ENCODE measurements around the gene PKNOX2.

Gene PKNOX2

DNA sequence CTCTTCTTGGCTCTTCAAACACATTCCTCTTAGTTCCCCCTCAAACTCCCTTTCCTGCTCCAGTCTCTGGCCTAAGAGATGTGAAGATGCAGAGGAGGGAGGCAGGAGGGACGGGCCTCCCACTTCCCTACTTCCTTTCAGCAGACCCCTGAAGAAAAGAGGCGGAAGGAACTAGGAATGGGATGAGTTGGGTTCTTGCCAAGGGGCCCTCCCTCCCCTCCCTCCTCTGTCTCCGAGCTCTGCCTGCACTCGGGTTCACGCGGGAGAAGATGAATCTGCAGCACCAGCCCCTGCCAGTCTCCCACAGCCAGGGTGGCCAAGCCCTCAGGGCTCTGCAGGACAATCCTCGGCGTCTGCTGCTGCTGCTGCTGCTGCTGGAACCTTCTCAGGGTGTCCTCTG, 24.3 kb upstream of the PKNOX2 start:
- peaks cover 4% of the 10 kb centered on the region for H3K27me3 ChIP-seq (ENCODE audit: insufficient read depth, low read length)
- H4K8ac ChIP-seq (ENCODE audit: low read depth, low read length) = no peak overlapping the region
- no peak overlapping the region for H3K4me2 ChIP-seq (ENCODE audit: low read length)
- no peak overlapping the region for H4K91ac ChIP-seq (ENCODE audit: low read depth, low read length)
- no peak overlapping the region for H3K4me3 ChIP-seq (ENCODE audit: low read depth, low read length)
- H2BK5ac ChIP-seq (ENCODE audit: low read depth, low read length, poor library complexity) = no peak overlapping the region
- no peak overlapping the region for H2AFZ ChIP-seq (ENCODE audit: insufficient read depth, low read length, poor library complexity)
- H3K4ac ChIP-seq (ENCODE audit: low read depth, low read length) = no peak overlapping the region
- no peak overlapping the region for H3K14ac ChIP-seq (ENCODE audit: low read length)
- no peaks in the 10 kb centered on the region for H3K79me2 ChIP-seq (ENCODE audit: control insufficient read depth, insufficient read depth, low read length, poor library complexity)
- no peak for DNase-seq
- no peaks in the 10 kb centered on the region for H3K4me1 ChIP-seq (ENCODE audit: control insufficient read depth in 1 of 2, insufficient read depth in 2 of 2, low read length in 2 of 2)
- H4K12ac ChIP-seq (ENCODE audit: low read depth, low read length) = no peak overlapping the region
- no peak overlapping the region for H3K23ac ChIP-seq (ENCODE audit: low read length)
- H2BK120ac ChIP-seq (ENCODE audit: insufficient read depth, low read length, poor library complexity) = no peak overlapping the region
- no peak overlapping the region for H3K9ac ChIP-seq (ENCODE audit: low read length)
- H3K27ac ChIP-seq (ENCODE audit: low read depth, low read length) = no peak overlapping the region
- no peak overlapping the region for H2BK12ac ChIP-seq (ENCODE audit: low read length)
- H2AK5ac ChIP-seq (ENCODE audit: low read length) = no peak overlapping the region
- no CpG with 5 or more reads among the region's 8 CpGs for WGBS (ENCODE audit: extremely low coverage, insufficient coverage, insufficient read length)
- peaks cover 2% of the 10 kb centered on the region for H3K9me3 ChIP-seq (ENCODE audit: insufficient read depth, low read depth, low read length)
- H3K18ac ChIP-seq (ENCODE audit: low read length) = no peak overlapping the region
- H3K79me1 ChIP-seq (ENCODE audit: low read length) = no peaks in the 10 kb centered on the region
- H3K36me3 ChIP-seq (ENCODE audit: control insufficient read depth in 1 of 2, insufficient read depth in 2 of 2, low read length in 2 of 2) = no peaks in the 10 kb centered on the region

DNA sequence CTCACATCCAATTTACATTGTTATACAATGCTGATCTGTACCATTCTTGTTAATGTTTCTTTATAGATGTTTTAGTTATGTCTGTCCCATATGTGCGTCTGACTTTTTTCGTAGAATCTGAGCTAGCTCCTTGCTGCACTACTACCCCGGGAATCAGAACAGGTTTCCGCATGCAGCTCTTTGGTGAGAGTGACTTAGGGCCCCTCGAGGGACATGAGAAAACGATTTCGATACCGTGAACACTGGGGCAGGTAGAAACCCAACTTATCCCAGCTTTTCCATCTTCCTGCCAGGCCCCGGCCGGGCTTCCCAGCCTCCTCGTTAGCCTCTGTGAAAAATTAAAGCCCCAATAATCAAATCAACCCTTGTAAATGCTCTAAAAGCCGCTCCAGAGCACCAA, 23.4 kb upstream of the PKNOX2 start:
- H2BK5ac ChIP-seq (ENCODE audit: low read depth, low read length, poor library complexity) = no peak overlapping the region
- H3K27me3 ChIP-seq (ENCODE audit: insufficient read depth, low read length) = peaks cover 4% of the 10 kb centered on the region
- no peaks in the 10 kb centered on the region for H3K36me3 ChIP-seq (ENCODE audit: control insufficient read depth in 1 of 2, insufficient read depth in 2 of 2, low read length in 2 of 2)
- no CpG with 5 or more reads among the region's 12 CpGs for WGBS (ENCODE audit: extremely low coverage, insufficient coverage, insufficient read length)
- no peak overlapping the region for H3K4me2 ChIP-seq (ENCODE audit: low read length)
- H2AFZ ChIP-seq (ENCODE audit: insufficient read depth, low read length, poor library complexity) = no peak overlapping the region
- DNase-seq = no peak
- H3K4ac ChIP-seq (ENCODE audit: low read depth, low read length) = no peak overlapping the region
- H3K18ac ChIP-seq (ENCODE audit: low read length) = no peak overlapping the region
- H3K4me3 ChIP-seq (ENCODE audit: low read depth, low read length) = no peak overlapping the region
- peaks cover 2% of the 10 kb centered on the region for H3K9me3 ChIP-seq (ENCODE audit: insufficient read depth, low read depth, low read length)
- H3K23ac ChIP-seq (ENCODE audit: low read length) = no peak overlapping the region
- no peaks in the 10 kb centered on the region for H3K79me1 ChIP-seq (ENCODE audit: low read length)
- no peak overlapping the region for H4K12ac ChIP-seq (ENCODE audit: low read depth, low read length)
- H2BK120ac ChIP-seq (ENCODE audit: insufficient read depth, low read length, poor library complexity) = no peak overlapping the region
- H2AK5ac ChIP-seq (ENCODE audit: low read length) = no peak overlapping the region
- no peak overlapping the region for H4K91ac ChIP-seq (ENCODE audit: low read depth, low read length)
- no peak overlapping the region for H3K14ac ChIP-seq (ENCODE audit: low read length)
- H4K8ac ChIP-seq (ENCODE audit: low read depth, low read length) = no peak overlapping the region
- H3K4me1 ChIP-seq (ENCODE audit: control insufficient read depth in 1 of 2, insufficient read depth in 2 of 2, low read length in 2 of 2) = no peaks in the 10 kb centered on the region
- no peak overlapping the region for H3K9ac ChIP-seq (ENCODE audit: low read length)
- H3K27ac ChIP-seq (ENCODE audit: low read depth, low read length) = no peak overlapping the region
- no peaks in the 10 kb centered on the region for H3K79me2 ChIP-seq (ENCODE audit: control insufficient read depth, insufficient read depth, low read length, poor library complexity)
- H2BK12ac ChIP-seq (ENCODE audit: low read length) = no peak overlapping the region

DNA sequence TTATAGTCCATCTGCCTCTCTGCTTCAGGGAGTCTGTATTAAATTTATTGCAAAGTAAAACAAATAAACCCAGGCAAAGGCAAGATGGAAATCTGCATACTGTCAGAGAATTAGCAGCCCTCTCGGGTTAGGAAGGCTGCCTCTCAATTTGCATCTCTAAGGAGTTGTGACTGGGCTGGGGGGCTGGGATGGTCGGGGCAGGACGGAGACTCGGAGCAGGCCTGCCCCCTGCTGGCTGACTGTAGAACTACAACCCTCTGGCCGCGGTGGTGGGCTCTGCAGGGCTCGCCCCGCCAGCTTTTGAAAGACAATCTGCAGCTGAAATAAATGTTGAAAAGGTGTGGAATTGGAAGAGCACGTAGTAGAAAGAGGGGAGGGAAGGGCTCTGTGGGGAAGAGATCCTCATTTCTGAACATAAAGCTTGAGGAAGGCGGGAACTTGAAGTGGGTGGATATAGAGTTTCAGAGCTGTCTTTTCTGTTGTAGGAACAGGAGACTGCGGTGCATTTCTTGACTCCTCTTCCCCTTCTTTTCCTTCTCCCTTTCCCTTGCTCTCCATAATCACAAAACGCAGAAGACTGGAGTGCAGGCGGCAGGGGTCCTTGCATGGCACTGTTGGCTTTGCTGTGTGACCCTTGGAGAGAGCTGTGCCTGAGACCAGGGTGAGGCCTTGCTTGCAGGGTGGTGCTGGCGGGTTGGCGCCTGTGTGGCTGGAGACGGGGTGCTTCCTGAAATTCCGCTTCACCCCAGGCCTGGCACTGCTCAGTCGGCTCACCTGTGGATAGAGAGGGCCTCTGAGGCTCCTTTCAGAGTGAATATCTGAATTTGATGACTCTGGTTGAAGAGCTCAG, 22.6 kb upstream of the PKNOX2 start:
- Histone ChIP-seq H2AFZ (ENCODE audit: insufficient read depth, low read length, poor library complexity) (no peak overlapping the region), H2AK5ac (ENCODE audit: low read length) (no peak overlapping the region), H3K4me2 (ENCODE audit: low read length) (no peak overlapping the region), H3K23ac (ENCODE audit: low read length) (no peak overlapping the region), H3K4ac (ENCODE audit: low read depth, low read length) (no peak overlapping the region), H4K8ac (ENCODE audit: low read depth, low read length) (no peak overlapping the region), H3K18ac (ENCODE audit: low read length) (no peak overlapping the region), H3K9ac (ENCODE audit: low read length) (no peak overlapping the region), H3K14ac (ENCODE audit: low read length) (no peak overlapping the region), H3K27ac (ENCODE audit: low read depth, low read length) (no peak overlapping the region), H3K36me3 (ENCODE audit: control insufficient read depth in 1 of 2, insufficient read depth in 2 of 2, low read length in 2 of 2) (no peaks in the 10 kb centered on the region), H3K9me3 (ENCODE audit: insufficient read depth, low read depth, low read length) (peaks cover 2% of the 10 kb centered on the region), H2BK12ac (ENCODE audit: low read length) (no peak overlapping the region), H3K4me3 (ENCODE audit: low read depth, low read length) (no peak overlapping the region), H3K79me1 (ENCODE audit: low read length) (no peaks in the 10 kb centered on the region), H4K12ac (ENCODE audit: low read depth, low read length) (no peak overlapping the region), H2BK120ac (ENCODE audit: insufficient read depth, low read length, poor library complexity) (no peak overlapping the region), H4K91ac (ENCODE audit: low read depth, low read length) (no peak overlapping the region), H3K79me2 (ENCODE audit: control insufficient read depth, insufficient read depth, low read length, poor library complexity) (no peaks in the 10 kb centered on the region), H3K4me1 (ENCODE audit: control insufficient read depth in 1 of 2, insufficient read depth in 2 of 2, low read length in 2 of 2) (no peaks in the 10 kb centered on the region), H3K27me3 (ENCODE audit: insufficient read depth, low read length) (peaks cover 4% of the 10 kb centered on the region), H2BK5ac (ENCODE audit: low read depth, low read length, poor library complexity) (no peak overlapping the region)
- no CpG with 5 or more reads among the region's 18 CpGs for WGBS (ENCODE audit: extremely low coverage, insufficient coverage, insufficient read length)
- DNase-seq = peak in 1 of 2 donors; percentile 60

DNA sequence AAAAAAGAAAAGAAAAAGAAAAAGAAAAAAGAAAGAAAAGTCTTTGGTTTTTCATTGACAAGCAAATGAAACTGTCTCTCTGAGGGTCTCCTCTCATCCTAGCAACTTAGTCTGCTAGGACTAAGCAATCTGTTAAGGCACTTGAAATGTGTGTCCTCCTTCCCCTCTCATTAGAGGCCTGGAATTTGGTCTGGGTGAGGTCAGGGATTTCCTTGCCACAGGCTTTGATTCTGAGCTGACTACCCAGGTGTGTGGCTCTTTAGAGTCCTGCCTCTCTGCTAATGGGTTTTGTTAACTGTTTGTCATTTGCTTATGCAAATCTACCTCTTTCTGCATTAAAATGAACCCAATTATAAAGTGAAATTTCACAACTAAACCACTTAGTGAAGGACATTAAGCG, 18.3 kb upstream of the PKNOX2 start:
- Histone ChIP-seq H3K18ac (ENCODE audit: low read length) (no peak overlapping the region), H2BK120ac (ENCODE audit: insufficient read depth, low read length, poor library complexity) (no peak overlapping the region), H3K27me3 (ENCODE audit: insufficient read depth, low read length) (no peaks in the 10 kb centered on the region), H3K4me1 (ENCODE audit: control insufficient read depth in 1 of 2, insufficient read depth in 2 of 2, low read length in 2 of 2) (no peaks in the 10 kb centered on the region), H3K36me3 (ENCODE audit: control insufficient read depth in 1 of 2, insufficient read depth in 2 of 2, low read length in 2 of 2) (no peaks in the 10 kb centered on the region), H3K27ac (ENCODE audit: low read depth, low read length) (no peak overlapping the region), H4K8ac (ENCODE audit: low read depth, low read length) (no peak overlapping the region), H3K79me1 (ENCODE audit: low read length) (no peaks in the 10 kb centered on the region), H2AFZ (ENCODE audit: insufficient read depth, low read length, poor library complexity) (no peak overlapping the region), H4K91ac (ENCODE audit: low read depth, low read length) (no peak overlapping the region), H2AK5ac (ENCODE audit: low read length) (no peak overlapping the region), H4K12ac (ENCODE audit: low read depth, low read length) (no peak overlapping the region), H3K4me3 (ENCODE audit: low read depth, low read length) (no peak overlapping the region), H3K4me2 (ENCODE audit: low read length) (no peak overlapping the region), H3K14ac (ENCODE audit: low read length) (no peak overlapping the region), H3K79me2 (ENCODE audit: control insufficient read depth, insufficient read depth, low read length, poor library complexity) (no peaks in the 10 kb centered on the region), H2BK12ac (ENCODE audit: low read length) (no peak overlapping the region), H3K9ac (ENCODE audit: low read length) (no peak overlapping the region), H3K4ac (ENCODE audit: low read depth, low read length) (no peak overlapping the region), H3K23ac (ENCODE audit: low read length) (no peak overlapping the region), H2BK5ac (ENCODE audit: low read depth, low read length, poor library complexity) (no peak overlapping the region), H3K9me3 (ENCODE audit: insufficient read depth, low read depth, low read length) (no peaks in the 10 kb centered on the region)
- DNase-seq = no peak
- no CpG with 5 or more reads among the region's 1 CpG for WGBS (ENCODE audit: extremely low coverage, insufficient coverage, insufficient read length)
